HepG2 (cell line): Measurements from ENCODE around the gene CHST12. TPM values are rescaled to one million over a fixed set of nuclear protein-coding genes. Genes with fewer than 3 reads are reported as not detected.

Source experiments
- ATM ChIP-seq: fragments of 450-650 bp; IDR thresholded peaks from 2 replicates; pipeline ENCODE4 v1.7.1; 2017; ENCODE audit warnings: mild to moderate bottlenecking, borderline replicate concordance
- BRD4 ChIP-seq: sonication (generic); formaldehyde crosslinking; IDR thresholded peaks from 2 replicates; pipeline ENCODE4 v1.4.0; 2020; ENCODE audit warnings: missing genetic modification reagents
- CBFB ChIP-seq: sonication (generic); formaldehyde crosslinking; IDR thresholded peaks from 2 replicates; pipeline ENCODE4 v1.4.0; 2020; ENCODE audit warnings: missing genetic modification reagents
- CC2D1A ChIP-seq: sonication (generic); formaldehyde crosslinking; IDR thresholded peaks from 2 replicates; pipeline ENCODE4 v1.8.1; 2023; ENCODE audit warnings: mild to moderate bottlenecking, missing genetic modification reagents
- EED ChIP-seq: sonication (generic); formaldehyde crosslinking; IDR thresholded peaks from 2 replicates; pipeline ENCODE4 v1.5.0; 2020; ENCODE audit warnings: mild to moderate bottlenecking, missing genetic modification reagents
- ELF4 ChIP-seq: sonication (generic); formaldehyde crosslinking; IDR thresholded peaks from 2 replicates; pipeline ENCODE4 v1.5.0; 2020; ENCODE audit warnings: missing genetic modification reagents, mild to moderate bottlenecking, moderate library complexity, borderline replicate concordance
- FOXP1 ChIP-seq, 2 experiments: fragments of 450-650 bp in 1 of 2; IDR thresholded peaks; 2 replicates each; pipeline ENCODE4 v1.6.1; 2017 to 2018; ENCODE audit warnings: antibody characterized with exemption in 1 of 2
- KLF11 ChIP-seq: IDR thresholded peaks from 2 replicates; pipeline ENCODE4 v1.6.1; 2016; ENCODE audit warnings: missing compliant biosample characterization
- MEIS2 ChIP-seq: sonication (generic); formaldehyde crosslinking; IDR thresholded peaks from 2 replicates; pipeline ENCODE4 v1.9.0; 2021; ENCODE audit warnings: mild to moderate bottlenecking, missing genetic modification reagents
- MXI1 ChIP-seq: IDR thresholded peaks from 3 replicates; pipeline ENCODE4 v1.6.1; 2012; ENCODE audit warnings: low read depth, low read length, inconsistent platforms, borderline replicate concordance
- NCOR1 ChIP-seq: fragments of 200-600 bp; sonication (generic); IDR thresholded peaks from 2 replicates; pipeline ENCODE4 v1.7.0; 2017; ENCODE audit warnings: antibody characterized with exemption, low read length, borderline replicate concordance
- NKX3-1 ChIP-seq: sonication (generic); formaldehyde crosslinking; IDR thresholded peaks from 2 replicates; pipeline ENCODE4 v1.5.0; 2020; ENCODE audit warnings: missing genetic modification reagents
- POGZ ChIP-seq: sonication (generic); formaldehyde crosslinking; IDR thresholded peaks from 2 replicates; pipeline ENCODE4 v1.4.0; 2020; ENCODE audit warnings: mild to moderate bottlenecking, missing genetic modification reagents
- RAD21 ChIP-seq: fragments of 450-650 bp; formaldehyde crosslinking; IDR thresholded peaks from 2 replicates; pipeline ENCODE4 v1.5.0; 2020; ENCODE audit warnings: mild to moderate bottlenecking
- RBM22 ChIP-seq: fragments of 200-400 bp; formaldehyde crosslinking; optimal IDR thresholded peaks from 2 replicates; pipeline ENCODE3; 2017; ENCODE audit warnings: mild to moderate bottlenecking, low read length, moderate library complexity
- SP140L ChIP-seq: sonication (generic); formaldehyde crosslinking; IDR thresholded peaks from 2 replicates; pipeline ENCODE4 v1.4.0; 2020; ENCODE audit warnings: missing genetic modification reagents, borderline replicate concordance
- SPEN ChIP-seq: sonication (generic); formaldehyde crosslinking; IDR thresholded peaks from 2 replicates; pipeline ENCODE4 v1.5.1; 2020; ENCODE audit warnings: low read depth, mild to moderate bottlenecking, missing genetic modification reagents
- TCF12 ChIP-seq, 2 experiments: fragments of 450-650 bp in 1 of 2; sonication (generic) in 1 of 2; formaldehyde crosslinking in 1 of 2; IDR thresholded peaks; 2 replicates each; pipeline versions ENCODE4 v1.6.1 to v1.8.0; 2017 to 2022; ENCODE audit warnings: antibody characterized with exemption in 1 of 2, mild to moderate bottlenecking in 1 of 2, missing genetic modification reagents in 1 of 2, moderate library complexity in 1 of 2
- ZFP90 ChIP-seq: sonication (generic); formaldehyde crosslinking; IDR thresholded peaks from 2 replicates; pipeline ENCODE4 v1.8.0; 2022; ENCODE audit warnings: missing genetic modification reagents, mild to moderate bottlenecking, inconsistent platforms, borderline replicate concordance
- ZKSCAN1 ChIP-seq: fragments of 150-350 bp; IDR thresholded peaks from 2 replicates; pipeline ENCODE4 v1.6.1; 2014; ENCODE audit warnings: low read length
- ZNF101 ChIP-seq: sonication (generic); formaldehyde crosslinking; IDR thresholded peaks from 2 replicates; pipeline ENCODE4 v1.4.0; 2020; ENCODE audit warnings: mild to moderate bottlenecking, low read depth, missing genetic modification reagents, borderline replicate concordance
- ZNF160 ChIP-seq: sonication (generic); formaldehyde crosslinking; IDR thresholded peaks from 2 replicates; pipeline ENCODE4 v1.8.0; 2022; ENCODE audit warnings: mild to moderate bottlenecking, inconsistent platforms, missing genetic modification reagents
- ZNF251 ChIP-seq: sonication (generic); formaldehyde crosslinking; IDR thresholded peaks from 2 replicates; pipeline ENCODE4 v1.9.0; 2021; ENCODE audit warnings: mild to moderate bottlenecking, missing genetic modification reagents
- ZNF33B ChIP-seq: sonication (generic); formaldehyde crosslinking; IDR thresholded peaks from 2 replicates; pipeline ENCODE4 v1.5.1; 2020; ENCODE audit warnings: mild to moderate bottlenecking, missing genetic modification reagents
- ZNF558 ChIP-seq: sonication (generic); formaldehyde crosslinking; IDR thresholded peaks from 2 replicates; pipeline ENCODE4 v1.9.0; 2022; ENCODE audit warnings: mild to moderate bottlenecking, missing genetic modification reagents, borderline replicate concordance
- ZNF607 ChIP-seq: sonication (generic); formaldehyde crosslinking; IDR thresholded peaks from 2 replicates; pipeline ENCODE4 v1.5.1; 2020; ENCODE audit warnings: missing genetic modification reagents, mild to moderate bottlenecking, borderline replicate concordance
- ZNF7 ChIP-seq: IDR thresholded peaks from 2 replicates; pipeline ENCODE4 v1.6.1; 2016; ENCODE audit warnings: missing biosample characterization, missing genetic modification reagents
- ZSCAN31 ChIP-seq: sonication (generic); formaldehyde crosslinking; IDR thresholded peaks from 2 replicates; pipeline ENCODE4 v1.5.0; 2020; ENCODE audit warnings: low read depth, mild to moderate bottlenecking, missing genetic modification reagents
- polyA plus RNA-seq, 8 experiments: library from polyadenylated mRNA; depleted of rRNA in 3 of 8; stranded (reverse) in 7 of 8; unstranded in 1 of 8; fragments of >200 nt; fragmentation: Illumina TruSeq in 4 of 8; extraction: Trizol in 4 of 8; gene quantifications; 2 replicates each; pipeline versions ENCODE4 v1.2.1 to v1.2.3, GENCODE V29; 2011 to 2016; ENCODE audit warnings: low read depth in 4 of 8, missing spikeins in 1 of 8, mixed read lengths in 1 of 8; ENCODE audit not compliant: insufficient read depth in 1 of 8
- total RNA-seq, 5 experiments: library from RNA; depleted of rRNA; stranded (reverse); fragments of >200 nt; fragmentation: Illumina TruSeq; extraction: Trizol; gene quantifications; 2 replicates each; pipeline ENCODE4 v1.2.3, GENCODE V29; 2016; ENCODE audit warnings: low read depth in 1 of 5
- TF ChIP-seq, protein P1 (sequence below): sonication (generic); formaldehyde crosslinking; IDR thresholded peaks from 2 replicates; pipeline ENCODE4 v1.8.0; 2023; ENCODE audit warnings: mild to moderate bottlenecking, missing genetic modification reagents
- TF ChIP-seq, protein P2 (sequence below), 2 experiments: sonication (generic) in 1 of 2; formaldehyde crosslinking in 1 of 2; IDR thresholded peaks; 2 replicates each; pipeline versions ENCODE4 v1.4.0 to v1.6.1; 2018 to 2020; ENCODE audit warnings: missing genetic modification reagents in 2 of 2, borderline replicate concordance in 1 of 2, low read depth in 1 of 2, mild to moderate bottlenecking in 1 of 2, missing biosample characterization in 1 of 2

CHST12 gene
- total and polyA plus RNA-seq, 2 of the 13 experiments (the other 11 are each of a cell fraction or from before 2014, with no cell fraction given): 6.4 to 15.8 TPM

DNA sequence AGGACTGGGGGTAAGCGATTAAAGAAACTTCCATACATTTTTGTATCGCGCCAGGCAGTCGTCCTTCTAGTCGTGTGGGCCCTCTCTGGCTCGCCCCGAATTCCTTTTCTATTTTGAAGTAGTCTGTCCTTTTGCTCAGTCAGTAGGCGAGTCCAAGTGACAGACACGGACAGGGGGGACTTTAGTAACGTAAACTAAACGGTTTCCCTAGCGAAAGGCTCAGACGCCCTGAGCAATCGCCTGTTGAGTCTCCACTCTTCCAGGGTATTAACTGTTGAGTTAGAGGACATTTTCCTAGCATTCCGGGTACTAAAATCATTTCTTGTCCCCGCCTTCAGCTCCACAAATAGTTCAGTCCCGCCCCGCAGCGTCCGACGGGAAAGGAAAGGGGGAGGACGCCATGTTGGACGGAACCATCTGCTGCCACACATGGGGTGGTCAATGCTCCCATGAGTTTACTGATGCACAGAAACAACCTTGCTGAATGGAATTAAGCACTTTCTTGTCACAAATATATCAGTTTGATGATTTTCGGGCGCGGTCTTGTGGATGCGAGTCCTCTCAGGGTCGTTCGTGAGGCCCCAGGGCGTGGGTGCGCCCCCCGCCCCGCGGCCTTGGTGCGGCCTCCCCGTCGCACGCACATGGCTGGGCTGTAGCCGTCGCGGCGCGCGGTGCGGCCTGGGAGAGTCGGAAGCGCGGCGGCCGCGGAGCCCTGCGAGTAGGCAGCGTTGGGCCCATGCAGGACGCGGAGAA, 49.0 kb upstream of the CHST12 start, which contains the start of gene EIF3B (continued):
- TF ChIP-seq ZNF607 (CRISPR knock-in tag): peak; percentile 42; the same call in 1 of the 2 replicates
- TF ChIP-seq SPEN (CRISPR knock-in tag): peak; percentile 78
- TF ChIP-seq RAD21 (CRISPR knock-in tag): no peak; the same call in 1 of the 2 replicates
- TF ChIP-seq ZNF7: no peak
- no peak for TF ChIP-seq CBFB (CRISPR knock-in tag)
- TF ChIP-seq ZNF160 (CRISPR knock-in tag): no peak
- TF ChIP-seq, protein P1, sequence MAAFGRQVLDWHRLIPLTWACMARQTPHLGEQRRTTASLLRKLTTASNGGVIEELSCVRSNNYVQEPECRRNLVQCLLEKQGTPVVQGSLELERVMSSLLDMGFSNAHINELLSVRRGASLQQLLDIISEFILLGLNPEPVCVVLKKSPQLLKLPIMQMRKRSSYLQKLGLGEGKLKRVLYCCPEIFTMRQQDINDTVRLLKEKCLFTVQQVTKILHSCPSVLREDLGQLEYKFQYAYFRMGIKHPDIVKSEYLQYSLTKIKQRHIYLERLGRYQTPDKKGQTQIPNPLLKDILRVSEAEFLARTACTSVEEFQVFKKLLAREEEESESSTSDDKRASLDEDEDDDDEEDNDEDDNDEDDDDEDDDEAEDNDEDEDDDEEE (CRISPR knock-in tag): no peak
- no peak for TF ChIP-seq SP140L (CRISPR knock-in tag)
- TF ChIP-seq MEIS2: no peak; the same call in 1 of the 2 replicates
- no peak for TF ChIP-seq NKX3-1 (CRISPR knock-in tag)
- TF ChIP-seq POGZ (CRISPR knock-in tag): no peak
- peak; percentile 34; the same call in 1 of the 2 replicates for TF ChIP-seq ZNF558 (CRISPR knock-in tag)
- peak; percentile 46; the same call in 1 of the 2 replicates for TF ChIP-seq ZNF251 (CRISPR knock-in tag)
- peak; percentile 60 for TF ChIP-seq BRD4
- no peak for TF ChIP-seq ATM
- no peak; the same call in 1 of the 2 replicates for TF ChIP-seq KLF11
- peak; percentile 97; the same call in 2 of the 3 replicates for TF ChIP-seq MXI1
- no peak for TF ChIP-seq ZKSCAN1
- no peak for TF ChIP-seq FOXP1 (IDR thresholded peaks at IDR 0.05)
- no peak for TF ChIP-seq FOXP1 (CRISPR knock-in tag; IDR thresholded peaks at IDR 0.05)
- no peak; the same call in 1 of the 2 replicates for TF ChIP-seq ZNF33B (CRISPR knock-in tag)
- peak; percentile 25 for TF ChIP-seq RBM22
- no peak for TF ChIP-seq ZFP90 (CRISPR knock-in tag)
- TF ChIP-seq, protein P2, sequence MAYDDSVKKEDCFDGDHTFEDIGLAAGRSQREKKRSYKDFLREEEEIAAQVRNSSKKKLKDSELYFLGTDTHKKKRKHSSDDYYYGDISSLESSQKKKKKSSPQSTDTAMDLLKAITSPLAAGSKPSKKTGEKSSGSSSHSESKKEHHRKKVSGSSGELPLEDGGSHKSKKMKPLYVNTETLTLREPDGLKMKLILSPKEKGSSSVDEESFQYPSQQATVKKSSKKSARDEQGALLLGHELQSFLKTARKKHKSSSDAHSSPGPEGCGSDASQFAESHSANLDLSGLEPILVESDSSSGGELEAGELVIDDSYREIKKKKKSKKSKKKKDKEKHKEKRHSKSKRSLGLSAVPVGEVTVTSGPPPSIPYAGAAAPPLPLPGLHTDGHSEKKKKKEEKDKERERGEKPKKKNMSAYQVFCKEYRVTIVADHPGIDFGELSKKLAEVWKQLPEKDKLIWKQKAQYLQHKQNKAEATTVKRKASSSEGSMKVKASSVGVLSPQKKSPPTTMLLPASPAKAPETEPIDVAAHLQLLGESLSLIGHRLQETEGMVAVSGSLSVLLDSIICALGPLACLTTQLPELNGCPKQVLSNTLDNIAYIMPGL (CRISPR knock-in tag; IDR thresholded peaks at IDR 0.05; ENCODE audit: borderline replicate concordance in 1 of 2, low read depth in 1 of 2): peak in 1 of 2 experiments; percentile 63
- no peak for TF ChIP-seq ELF4 (CRISPR knock-in tag)
- no peak for TF ChIP-seq ZSCAN31 (CRISPR knock-in tag)
- TF ChIP-seq ZNF101 (CRISPR knock-in tag): no peak
- no peak for TF ChIP-seq CC2D1A (CRISPR knock-in tag)
- TF ChIP-seq EED (CRISPR knock-in tag): no peak
- TF ChIP-seq TCF12 (IDR thresholded peaks at IDR 0.05): no peak
- TF ChIP-seq TCF12 (CRISPR knock-in tag; IDR thresholded peaks at IDR 0.05): 0 out of 2 replicates have a peak, but pooled peaks have one; percentile 6
- no peak for TF ChIP-seq NCOR1
